HCT116 (cell line): ENCODE data around the gene TUBB8. TPM values are rescaled to one million over a fixed set of nuclear protein-coding genes. Genes with fewer than 3 reads are reported as not detected.

Experiments used
- ATAC-seq: fragments of 200-7000 bp; cut with Tn5 transposase; 2 replicates; pipeline ENCODE4 v1.9.1; 2020; ENCODE audit warnings: mild to moderate bottlenecking, moderate library complexity
- BruUV-seq: library from RNA; stranded (reverse); fragments of 400-500 nt; replicated peaks from 2 replicates; lab custom pipeline; 2021; lab: Mats Ljungman, UMichigan
- CTCF ChIA-PET: fragments of 300-600 bp; sonication (Branson Sonifier 250); formaldehyde crosslinking; loops from one replicate; lab custom pipeline; 2021; ENCODE audit warnings: antibody characterized with exemption; lab: Charles Lee
- POLR2A ChIA-PET: fragments of 300-600, 350-600 bp; sonication (Branson Sonifier 250); formaldehyde crosslinking; loops from one replicate; lab custom pipeline; 2021; ENCODE audit warnings: antibody characterized with exemption; lab: Charles Lee
- RAD21 ChIA-PET, 2 experiments: fragments of 300-600 bp; sonication (Branson Sonifier 250); formaldehyde crosslinking; loops; one replicate each; lab custom pipeline; 2023; ENCODE audit warnings: low total read pairs in 2 of 2; ENCODE audit not compliant: uncharacterized antibody in 2 of 2, unreplicated experiment in 2 of 2, low non-redundant PET in 1 of 2; lab: Charles Lee
- DNase-seq: peaks from one replicate; pipeline ENCODE4 v3.0.0-alpha.2; 2010; ENCODE audit warnings: low read depth, low spot score
- H2AFZ ChIP-seq: fragments of 200-600 bp; shearing (Covaris generic), sonication (generic); 2 replicates; pipeline ENCODE4 v1.6.1; 2017; ENCODE audit warnings: low read depth, mixed run types, mixed read lengths, antibody characterized with exemption, low read length; ENCODE audit not compliant: poor library complexity, severe bottlenecking
- H3K27ac ChIP-seq: 2 replicates; pipeline ENCODE4 v1.5.1; 2012; ENCODE audit warnings: low read depth, low read length
- H3K27me3 ChIP-seq: fragments of 200-600 bp; sonication (generic); 2 replicates; pipeline ENCODE4 v1.6.1; 2016; ENCODE audit warnings: mixed run types, low read length, mixed read lengths; ENCODE audit not compliant: insufficient read depth
- H3K36me3 ChIP-seq, 2 experiments: fragments of 200-500 bp in 1 of 2; fragments of 200-600 bp in 1 of 2; sonication (Bioruptor generic) in 1 of 2; sonication (generic) in 1 of 2; 2 replicates each; pipeline versions ENCODE4 v1.5.1 to v1.6.1; 2014 to 2016; ENCODE audit warnings: low read length in 2 of 2, inconsistent platforms in 1 of 2, mixed read lengths in 1 of 2, mixed run types in 1 of 2; ENCODE audit not compliant: insufficient read depth in 2 of 2, control insufficient read depth in 1 of 2
- H3K4me1 ChIP-seq, 2 experiments: fragments of 200-600 bp in 1 of 2; sonication (generic) in 1 of 2; 2 replicates each; pipeline versions ENCODE4 v1.5.1 to v1.6.1; 2012 to 2017; ENCODE audit warnings: low read length in 2 of 2, inconsistent platforms in 1 of 2, mild to moderate bottlenecking in 1 of 2, mixed read lengths in 1 of 2, mixed run types in 1 of 2, moderate library complexity in 1 of 2; ENCODE audit not compliant: insufficient read depth in 2 of 2, control insufficient read depth in 1 of 2
- H3K4me2 ChIP-seq: fragments of 200-600 bp; sonication (generic); 2 replicates; pipeline ENCODE4 v1.6.1; 2017; ENCODE audit warnings: mixed run types, low read length, mixed read lengths
- H3K4me3 ChIP-seq, 2 experiments: fragments of 200-600 bp in 1 of 2; sonication (generic) in 1 of 2; replicated peaks in 1 of 2; 2 replicates each; pipeline ENCODE4 v1.5.1; 2011 to 2016; ENCODE audit warnings: low read length in 2 of 2, control low read depth in 1 of 2, low read depth in 1 of 2, mild to moderate bottlenecking in 1 of 2, mixed read lengths in 1 of 2, mixed run types in 1 of 2
- H3K79me2 ChIP-seq: fragments of 200-600 bp; sonication (generic); 2 replicates; pipeline ENCODE4 v1.6.1; 2017; ENCODE audit warnings: mild to moderate bottlenecking, mixed run types, low read length, moderate library complexity, mixed read lengths; ENCODE audit not compliant: insufficient read depth
- H3K9ac ChIP-seq: fragments of 200-600 bp; sonication (generic); 2 replicates; pipeline ENCODE4 v1.6.1; 2016; ENCODE audit warnings: low read length, mixed read lengths
- H3K9me2 ChIP-seq: fragments of 200-600 bp; sonication (generic), shearing (Covaris generic); 2 replicates; pipeline ENCODE4 v1.6.1; 2017; ENCODE audit warnings: mixed run types, mild to moderate bottlenecking, moderate library complexity; ENCODE audit not compliant: insufficient read depth
- H3K9me3 ChIP-seq, 2 experiments: fragments of 200-500 bp in 1 of 2; fragments of 200-600 bp in 1 of 2; sonication (Bioruptor generic) in 1 of 2; sonication (generic) in 1 of 2; 2 replicates each; pipeline ENCODE4 v1.6.1; 2014 to 2017; ENCODE audit warnings: low read length in 2 of 2, mixed read lengths in 2 of 2, inconsistent platforms in 1 of 2, low read depth in 1 of 2, mild to moderate bottlenecking in 1 of 2, mixed run types in 1 of 2, moderate library complexity in 1 of 2; ENCODE audit not compliant: control insufficient read depth in 1 of 2, insufficient read depth in 1 of 2
- H4K20me1 ChIP-seq: fragments of 200-600 bp; sonication (generic), shearing (Covaris generic); 2 replicates; pipeline ENCODE4 v1.6.1; 2017; ENCODE audit warnings: mixed run types, mild to moderate bottlenecking, moderate library complexity; ENCODE audit not compliant: insufficient read depth
- ATF3 ChIP-seq: IDR thresholded peaks from 2 replicates; pipeline ENCODE4 v1.6.1; 2012
- CBX3 ChIP-seq: IDR thresholded peaks from 2 replicates; pipeline ENCODE4 v1.6.1; 2012; ENCODE audit warnings: low read depth
- EGR1 ChIP-seq: IDR thresholded peaks from 2 replicates; pipeline ENCODE4 v1.6.1; 2012; ENCODE audit warnings: low read depth
- ELF1 ChIP-seq: IDR thresholded peaks from 2 replicates; pipeline ENCODE4 v1.6.1; 2012; ENCODE audit warnings: low read depth, borderline replicate concordance
- FOSL1 ChIP-seq: IDR thresholded peaks from 2 replicates; pipeline ENCODE4 v1.6.1; 2012; ENCODE audit warnings: low read depth
- JUND ChIP-seq: IDR thresholded peaks from 2 replicates; pipeline ENCODE4 v1.6.1; 2012
- MAX ChIP-seq: IDR thresholded peaks from 2 replicates; pipeline ENCODE4 v1.6.1; 2012
- RAD21 ChIP-seq: IDR thresholded peaks from 2 replicates; pipeline ENCODE4 v1.6.1; 2012; ENCODE audit warnings: low read depth, mild to moderate bottlenecking
- REST ChIP-seq: IDR thresholded peaks from 2 replicates; pipeline ENCODE4 v1.6.1; 2012; ENCODE audit warnings: low read depth
- SIN3A ChIP-seq: IDR thresholded peaks from 2 replicates; pipeline ENCODE4 v1.6.1; 2012; ENCODE audit warnings: low read depth
- SRF ChIP-seq: IDR thresholded peaks from 2 replicates; pipeline ENCODE4 v1.6.1; 2012; ENCODE audit warnings: low read depth
- TCF7L2 ChIP-seq: IDR thresholded peaks from 2 replicates; pipeline ENCODE4 v1.7.0; 2011; ENCODE audit warnings: borderline replicate concordance, inconsistent platforms; ENCODE audit not compliant: insufficient read depth, insufficient read length; ENCODE audit errors: extremely low read depth
- ZFX ChIP-seq: fragments of 450-650 bp; IDR thresholded peaks from 2 replicates; pipeline ENCODE4 v1.6.1; 2017
- intact Hi-C: fragments of 100-400 bp; cut with micrococcal nuclease; formaldehyde crosslinking; loops from 2 replicates; pipeline ENCODE4 v1.10.0; 2022
- total RNA-seq: library from RNA; stranded (reverse); gene quantifications from one replicate; pipeline ENCODE4 v1.2.1, GENCODE V29; 2021; ENCODE audit not compliant: unreplicated experiment

The TUBB8 gene
- total RNA-seq, 1 experiment from 2014 or later, result 0.39 TPM

- H3K4me1 ChIP-seq, result peaks cover 19 to 28% of the 10 kb centered on the region in 2 experiments
- no TSS peak for BruUV-seq
- no peak overlapping the region for H3K27ac ChIP-seq
- H4K20me1 ChIP-seq, result no peaks in the 10 kb centered on the region
- no peak overlapping the region for H2AFZ ChIP-seq
- H3K4me3 ChIP-seq, result no peak overlapping the region
- H3K27me3 ChIP-seq, result no peaks in the 10 kb centered on the region
- H3K4me2 ChIP-seq, result no peak overlapping the region
- no peak for DNase-seq
- ATAC-seq, result no peak
- H3K9me2 ChIP-seq, result no peaks in the 10 kb centered on the region
- peaks cover 1 to 5% of the 10 kb centered on the region in 2 experiments; a peak in 1 of 4 replicates for H3K9me3 ChIP-seq
- no peaks in the 10 kb centered on the region for H3K79me2 ChIP-seq
- intact Hi-C loops, result no loop called here
- no peaks in the 10 kb centered on the region for H3K36me3 ChIP-seq
- POLR2A ChIA-PET, result no interaction called here
- CTCF ChIA-PET, result interaction anchor here (1.0 kb wide), 1 partner anchor 13 kb away, joined by 3 read pairs; no protein-coding TSS in a partner anchor
- TF ChIP-seq ELF1, result no peak
- no peak for TF ChIP-seq ZFX
- no peak for TF ChIP-seq JUND
- TF ChIP-seq RAD21, result no peak
- no peak for TF ChIP-seq REST
- no peak for TF ChIP-seq ATF3
- no peak for TF ChIP-seq SRF
- no peak for TF ChIP-seq MAX
- TF ChIP-seq TCF7L2, result no peak
- no peak for TF ChIP-seq SIN3A
- TF ChIP-seq CBX3, result no peak
- no peak for TF ChIP-seq FOSL1
- no peak for TF ChIP-seq EGR1
- no peak overlapping the region for H3K9ac ChIP-seq
- RAD21 ChIA-PET, result no interaction called here
Measured at GRCh38 chr10:89248-89647, 40.2 kb upstream of the TUBB8 start.
